A549 (cell line): ENCODE data around the gene VWC2. TPM values are rescaled to one million over a fixed set of nuclear protein-coding genes. Genes with fewer than 3 reads are reported as not detected.

ENCODE experiments used
- ATAC-seq, 2 experiments: fragments of 200-7000 bp in 1 of 2; fragments of >200 bp in 1 of 2; cut with Nextera tagmentation in 1 of 2; cut with Tn5 transposase in 1 of 2; 3 replicates each; pipeline versions ENCODE4 v1.8.0 to v1.9.1; 2018 to 2020; ENCODE audit warnings: mild to moderate bottlenecking in 1 of 2, moderate library complexity in 1 of 2
- CTCF ChIA-PET: fragments of 300-600 bp; sonication (Branson Sonifier 250); formaldehyde crosslinking; extraction: SDS; loops from one replicate; lab custom pipeline; 2021; ENCODE audit warnings: antibody characterized with exemption, inconsistent platforms; lab: Yijun Ruan, JAX
- POLR2A ChIA-PET: fragments of 350-600 bp; formaldehyde crosslinking; extraction: SDS; loops from one replicate; lab custom pipeline; 2021; ENCODE audit warnings: antibody characterized with exemption, inconsistent platforms; lab: Yijun Ruan, JAX
- DNase-seq, 2 experiments: peaks; one replicate each; pipeline versions ENCODE4 v3.0.0 to v3.0.0-alpha.2; 2011 to 2016; ENCODE audit warnings: low read depth in 1 of 2, low spot score in 1 of 2
- FAIRE-seq: peaks from 2 replicates; lab custom pipeline; 2011; peaks lifted over from hg19 to GRCh38; lab: Jason Lieb, UNC
- H3K27ac ChIP-seq, 2 experiments: fragments of >200 bp; sonication (Bioruptor Twin); formaldehyde crosslinking; 3 replicates each; pipeline ENCODE4 v1.5.1; 2016 to 2017
- H3K4me1 ChIP-seq: fragments of >200 bp; sonication (Bioruptor Twin); formaldehyde crosslinking; 3 replicates; pipeline ENCODE4 v1.6.1; 2016
- H3K4me2 ChIP-seq: fragments of >200 bp; sonication (Bioruptor Twin); formaldehyde crosslinking; 3 replicates; pipeline ENCODE4 v1.6.1; 2016
- H3K4me3 ChIP-seq: fragments of >200 bp; sonication (Bioruptor Twin); formaldehyde crosslinking; 3 replicates; pipeline ENCODE4 v1.5.1; 2016
- H3K9me3 ChIP-seq: fragments of >200 bp; sonication (Bioruptor Twin); formaldehyde crosslinking; 3 replicates; pipeline ENCODE4 v1.6.1; 2016
- BHLHE40 ChIP-seq: IDR thresholded peaks from 2 replicates; pipeline ENCODE4 v1.6.1; 2012; ENCODE audit warnings: low read depth, low read length, inconsistent platforms
- CBX2 ChIP-seq: fragments of 200-600 bp; sonication (generic); IDR thresholded peaks from 2 replicates; pipeline ENCODE4 v1.6.1; 2016; ENCODE audit warnings: low read depth, mild to moderate bottlenecking, borderline replicate concordance
- CEBPB ChIP-seq, 2 experiments: fragments of >200 bp in 1 of 2; sonication (Bioruptor Twin) in 1 of 2; formaldehyde crosslinking in 1 of 2; IDR thresholded peaks; 2 replicates each; pipeline ENCODE4 v1.6.1; 2012 to 2016
- EP300 ChIP-seq, 2 experiments: fragments of >200 bp; sonication (Bioruptor Twin); formaldehyde crosslinking; IDR thresholded peaks; 2 replicates in 1 of 2; 3 replicates in 1 of 2; pipeline ENCODE4 v1.6.1; 2016 to 2017
- FOSB ChIP-seq: fragments of 250-450 bp; sonication (Bioruptor Pico); IDR thresholded peaks from 2 replicates; pipeline ENCODE4 v1.5.0; 2020; ENCODE audit warnings: mild to moderate bottlenecking, moderate library complexity
- GATA3 ChIP-seq: IDR thresholded peaks from 2 replicates; pipeline ENCODE4 v1.6.1; 2012; ENCODE audit warnings: borderline replicate concordance
- JUN ChIP-seq, 2 experiments: fragments of >200 bp; sonication (Bioruptor Twin); formaldehyde crosslinking; IDR thresholded peaks; 2 replicates in 1 of 2; 3 replicates in 1 of 2; pipeline ENCODE4 v1.6.1; 2016 to 2017
- JUNB ChIP-seq: fragments of >200 bp; sonication (Bioruptor Twin); formaldehyde crosslinking; IDR thresholded peaks from 2 replicates; pipeline ENCODE4 v1.6.1; 2016
- MAFK ChIP-seq: fragments of 450-650 bp; IDR thresholded peaks from 2 replicates; pipeline ENCODE4 v1.6.1; 2014; ENCODE audit not compliant: partially characterized antibody
- NPAS2 ChIP-seq: fragments of 250-450 bp; sonication (Bioruptor Pico); IDR thresholded peaks from 2 replicates; pipeline ENCODE4 v1.8.0; 2022; ENCODE audit warnings: mild to moderate bottlenecking, moderate library complexity, borderline replicate concordance
- NR3C1 ChIP-seq: fragments of >200 bp; sonication (Bioruptor Twin); formaldehyde crosslinking; IDR thresholded peaks from 3 replicates; pipeline ENCODE4 v1.6.1; 2017
- POLR2A ChIP-seq: IDR thresholded peaks from 2 replicates; pipeline ENCODE4 v1.6.1; 2012; ENCODE audit warnings: mild to moderate bottlenecking, low read length
- POLR2AphosphoS2 ChIP-seq: conservative IDR thresholded peaks from 2 replicates; pipeline ENCODE4 v1.6.1; 2012; ENCODE audit warnings: low read length, improper control_type of control experiment, inconsistent platforms
- RCOR1 ChIP-seq: fragments of 150-350 bp; IDR thresholded peaks from 2 replicates; pipeline ENCODE4 v1.6.1; 2014; ENCODE audit warnings: antibody characterized with exemption, low read length, low read depth
- RFX5 ChIP-seq: fragments of 450-650 bp; IDR thresholded peaks from 2 replicates; pipeline ENCODE4 v1.7.1; 2014; ENCODE audit warnings: antibody characterized with exemption, mild to moderate bottlenecking, moderate library complexity
- SREBF2 ChIP-seq: fragments of 450-650 bp; IDR thresholded peaks from 2 replicates; pipeline ENCODE4 v1.6.1; 2014; ENCODE audit warnings: mild to moderate bottlenecking, moderate library complexity
- TP53 ChIP-seq: fragments of 250-450 bp; sonication (Bioruptor Pico); IDR thresholded peaks from 2 replicates; pipeline ENCODE4 v1.5.0; 2021; ENCODE audit warnings: mild to moderate bottlenecking, moderate library complexity
- ZFP36 ChIP-seq: fragments of 450-650 bp; IDR thresholded peaks from 2 replicates; pipeline ENCODE4 v1.6.1; 2014; ENCODE audit warnings: borderline replicate concordance; ENCODE audit not compliant: partially characterized antibody
- WGBS: methylation state at CpG from one replicate; pipeline ENCODE4 v1.1.6; 2017; ENCODE audit errors: missing lambda C conversion rate; 5-methylcytosine and 5-hydroxymethylcytosine counted together
- polyA plus RNA-seq, 4 experiments: library from polyadenylated mRNA; depleted of rRNA in 3 of 4; stranded (reverse); fragments of >200 nt; fragmentation: RNase III in 1 of 4; extraction: RNeasy Plus Mini Kit Qiagen cat#74134 plus additional on column Dnase treatment in 1 of 4; gene quantifications; 2 replicates in 3 of 4; 3 replicates in 1 of 4; pipeline ENCODE4 v1.2.3, GENCODE V29; 2011 to 2017
- TF ChIP-seq, protein P1 (sequence below): fragments of >200 bp; sonication (Bioruptor Twin); formaldehyde crosslinking; IDR thresholded peaks from 3 replicates; pipeline ENCODE4 v1.6.1; 2016
- TF ChIP-seq, protein P2 (sequence below): fragments of >200 bp; sonication (Bioruptor Twin); formaldehyde crosslinking; IDR thresholded peaks from 3 replicates; pipeline ENCODE4 v1.5.1; 2016
- TF ChIP-seq, protein P3 (sequence below): fragments of 200-600 bp; sonication (generic); IDR thresholded peaks from 2 replicates; pipeline ENCODE4 v1.6.1; 2016; ENCODE audit warnings: antibody characterized with exemption, mild to moderate bottlenecking, moderate library complexity
- TF ChIP-seq, protein P4 (sequence below): fragments of >200 bp; sonication (Bioruptor Twin); formaldehyde crosslinking; IDR thresholded peaks from 2 replicates; pipeline ENCODE4 v1.6.1; 2016
- TF ChIP-seq, protein P5 (sequence below): fragments of 450-650 bp; IDR thresholded peaks from 2 replicates; pipeline ENCODE4 v1.6.1; 2014; ENCODE audit warnings: antibody characterized with exemption

Gene VWC2
- polyA plus RNA-seq, 2 of the 4 experiments (the other 2 are of a cell fraction), result not detected

DNA sequence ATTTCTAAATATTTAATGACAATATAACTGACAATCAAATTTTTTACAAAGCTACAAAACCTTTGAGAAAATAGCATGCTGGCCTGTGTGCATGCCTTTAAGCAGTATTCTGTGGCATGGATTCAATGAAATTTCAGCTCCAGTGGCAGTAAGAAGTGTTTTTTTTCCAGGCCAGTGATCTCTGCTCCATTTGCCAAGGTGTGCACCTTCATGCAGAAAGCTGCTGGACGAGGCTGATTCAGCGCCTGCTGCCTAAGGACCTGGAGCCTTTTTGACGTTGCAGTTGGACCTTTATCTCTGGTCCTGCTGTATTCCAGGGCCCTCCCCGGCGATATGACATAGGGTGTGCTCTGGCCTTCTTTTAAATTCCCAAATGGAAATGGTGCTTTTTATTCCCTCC is 26.6 kb downstream of the VWC2 start:
- DNase-seq (no peak), ATAC-seq (no peak), FAIRE-seq (no peak)
- no peak overlapping the region for H3K4me2 ChIP-seq
- H3K4me1 ChIP-seq, result no peaks in the 10 kb centered on the region
- H3K27ac ChIP-seq, result no peak overlapping the region
- no peak overlapping the region for H3K4me3 ChIP-seq
- no peak for TF ChIP-seq GATA3
- no peak for TF ChIP-seq SREBF2
- no peak for TF ChIP-seq RFX5
- no peak for TF ChIP-seq CBX2
- TF ChIP-seq, protein P1, sequence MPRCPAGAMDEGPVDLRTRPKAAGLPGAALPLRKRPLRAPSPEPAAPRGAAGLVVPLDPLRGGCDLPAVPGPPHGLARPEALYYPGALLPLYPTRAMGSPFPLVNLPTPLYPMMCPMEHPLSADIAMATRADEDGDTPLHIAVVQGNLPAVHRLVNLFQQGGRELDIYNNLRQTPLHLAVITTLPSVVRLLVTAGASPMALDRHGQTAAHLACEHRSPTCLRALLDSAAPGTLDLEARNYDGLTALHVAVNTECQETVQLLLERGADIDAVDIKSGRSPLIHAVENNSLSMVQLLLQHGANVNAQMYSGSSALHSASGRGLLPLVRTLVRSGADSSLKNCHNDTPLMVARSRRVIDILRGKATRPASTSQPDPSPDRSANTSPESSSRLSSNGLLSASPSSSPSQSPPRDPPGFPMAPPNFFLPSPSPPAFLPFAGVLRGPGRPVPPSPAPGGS, result no peak
- ChIA-PET CTCF (no interaction called here), POLR2A (no interaction called here)
- H3K9me3 ChIP-seq, result no peaks in the 10 kb centered on the region
- WGBS, result 14% methylated on average over 5 of the region's 5 CpGs

DNA sequence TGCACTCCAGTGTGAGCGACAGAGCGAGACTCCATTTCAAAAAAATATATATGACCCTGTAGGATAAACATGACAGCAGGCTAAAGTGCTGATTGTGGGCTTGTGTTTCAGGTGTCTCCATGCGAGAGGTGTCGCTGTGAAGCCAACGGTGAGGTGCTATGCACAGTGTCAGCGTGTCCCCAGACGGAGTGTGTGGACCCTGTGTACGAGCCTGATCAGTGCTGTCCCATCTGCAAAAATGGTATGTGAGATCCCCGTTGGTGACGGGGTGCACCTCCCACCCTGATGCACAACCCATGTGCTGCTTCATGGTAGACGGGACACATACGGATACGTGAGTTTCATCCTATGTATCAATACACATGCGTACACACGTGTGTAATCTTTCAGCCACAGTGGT is 29.2 kb downstream of the VWC2 start:
- FAIRE-seq, result no peak
- ChIA-PET POLR2A (no interaction called here), CTCF (no interaction called here)
- TF ChIP-seq RCOR1, result no peak
- no peak for TF ChIP-seq MAFK
- TF ChIP-seq NPAS2 (CRISPR knock-in tag), result no peak
- Histone ChIP-seq H3K4me2 (no peak overlapping the region), H3K9me3 (no peaks in the 10 kb centered on the region), H3K27ac (no peak overlapping the region), H3K4me1 (no peaks in the 10 kb centered on the region), H3K4me3 (no peak overlapping the region)
- ATAC-seq, result no peak
- DNase-seq, result no peak
- 44% methylated on average over 15 of the region's 15 CpGs for WGBS

DNA sequence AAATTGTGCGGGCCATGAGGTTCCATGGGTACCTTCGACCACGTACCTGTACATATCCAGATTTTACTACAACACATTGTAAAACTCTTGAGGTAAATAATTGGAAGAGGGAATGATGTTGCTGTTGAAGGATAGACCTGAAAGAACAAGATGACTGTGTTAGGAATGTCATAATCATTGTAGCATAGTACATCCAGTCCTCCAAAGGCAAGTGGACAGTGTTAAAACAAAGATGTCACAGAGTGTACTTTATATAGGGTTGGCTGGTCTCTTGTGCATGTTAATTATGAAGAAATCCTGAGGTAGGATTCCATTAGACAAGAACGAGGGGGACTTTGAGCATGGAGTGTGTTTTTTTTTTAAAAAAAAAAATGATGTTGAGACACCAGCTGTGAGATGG is 30.4 kb downstream of the VWC2 start:
- Histone ChIP-seq H3K27ac (no peak overlapping the region), H3K4me2 (no peak overlapping the region), H3K4me1 (no peaks in the 10 kb centered on the region), H3K4me3 (no peak overlapping the region), H3K9me3 (no peaks in the 10 kb centered on the region)
- WGBS, result 27% methylated on average over 4 of the region's 4 CpGs
- ChIA-PET CTCF (no interaction called here), POLR2A (no interaction called here)
- no peak for DNase-seq
- no peak for ATAC-seq
- TF ChIP-seq SREBF2, result no peak
- TF ChIP-seq CEBPB (IDR thresholded peaks at IDR 0.05), result no peak
- TF ChIP-seq, protein P2, sequence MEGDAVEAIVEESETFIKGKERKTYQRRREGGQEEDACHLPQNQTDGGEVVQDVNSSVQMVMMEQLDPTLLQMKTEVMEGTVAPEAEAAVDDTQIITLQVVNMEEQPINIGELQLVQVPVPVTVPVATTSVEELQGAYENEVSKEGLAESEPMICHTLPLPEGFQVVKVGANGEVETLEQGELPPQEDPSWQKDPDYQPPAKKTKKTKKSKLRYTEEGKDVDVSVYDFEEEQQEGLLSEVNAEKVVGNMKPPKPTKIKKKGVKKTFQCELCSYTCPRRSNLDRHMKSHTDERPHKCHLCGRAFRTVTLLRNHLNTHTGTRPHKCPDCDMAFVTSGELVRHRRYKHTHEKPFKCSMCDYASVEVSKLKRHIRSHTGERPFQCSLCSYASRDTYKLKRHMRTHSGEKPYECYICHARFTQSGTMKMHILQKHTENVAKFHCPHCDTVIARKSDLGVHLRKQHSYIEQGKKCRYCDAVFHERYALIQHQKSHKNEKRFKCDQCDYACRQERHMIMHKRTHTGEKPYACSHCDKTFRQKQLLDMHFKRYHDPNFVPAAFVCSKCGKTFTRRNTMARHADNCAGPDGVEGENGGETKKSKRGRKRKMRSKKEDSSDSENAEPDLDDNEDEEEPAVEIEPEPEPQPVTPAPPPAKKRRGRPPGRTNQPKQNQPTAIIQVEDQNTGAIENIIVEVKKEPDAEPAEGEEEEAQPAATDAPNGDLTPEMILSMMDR, result no peak
- TF ChIP-seq RFX5, result no peak
- TF ChIP-seq JUNB, result no peak
- TF ChIP-seq POLR2AphosphoS2, result no peak
- no peak for TF ChIP-seq TP53 (CRISPR knock-in tag)
- TF ChIP-seq, protein P3, sequence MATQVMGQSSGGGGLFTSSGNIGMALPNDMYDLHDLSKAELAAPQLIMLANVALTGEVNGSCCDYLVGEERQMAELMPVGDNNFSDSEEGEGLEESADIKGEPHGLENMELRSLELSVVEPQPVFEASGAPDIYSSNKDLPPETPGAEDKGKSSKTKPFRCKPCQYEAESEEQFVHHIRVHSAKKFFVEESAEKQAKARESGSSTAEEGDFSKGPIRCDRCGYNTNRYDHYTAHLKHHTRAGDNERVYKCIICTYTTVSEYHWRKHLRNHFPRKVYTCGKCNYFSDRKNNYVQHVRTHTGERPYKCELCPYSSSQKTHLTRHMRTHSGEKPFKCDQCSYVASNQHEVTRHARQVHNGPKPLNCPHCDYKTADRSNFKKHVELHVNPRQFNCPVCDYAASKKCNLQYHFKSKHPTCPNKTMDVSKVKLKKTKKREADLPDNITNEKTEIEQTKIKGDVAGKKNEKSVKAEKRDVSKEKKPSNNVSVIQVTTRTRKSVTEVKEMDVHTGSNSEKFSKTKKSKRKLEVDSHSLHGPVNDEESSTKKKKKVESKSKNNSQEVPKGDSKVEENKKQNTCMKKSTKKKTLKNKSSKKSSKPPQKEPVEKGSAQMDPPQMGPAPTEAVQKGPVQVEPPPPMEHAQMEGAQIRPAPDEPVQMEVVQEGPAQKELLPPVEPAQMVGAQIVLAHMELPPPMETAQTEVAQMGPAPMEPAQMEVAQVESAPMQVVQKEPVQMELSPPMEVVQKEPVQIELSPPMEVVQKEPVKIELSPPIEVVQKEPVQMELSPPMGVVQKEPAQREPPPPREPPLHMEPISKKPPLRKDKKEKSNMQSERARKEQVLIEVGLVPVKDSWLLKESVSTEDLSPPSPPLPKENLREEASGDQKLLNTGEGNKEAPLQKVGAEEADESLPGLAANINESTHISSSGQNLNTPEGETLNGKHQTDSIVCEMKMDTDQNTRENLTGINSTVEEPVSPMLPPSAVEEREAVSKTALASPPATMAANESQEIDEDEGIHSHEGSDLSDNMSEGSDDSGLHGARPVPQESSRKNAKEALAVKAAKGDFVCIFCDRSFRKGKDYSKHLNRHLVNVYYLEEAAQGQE, result no peak
- no peak for TF ChIP-seq ZFP36
- TF ChIP-seq, protein P4, sequence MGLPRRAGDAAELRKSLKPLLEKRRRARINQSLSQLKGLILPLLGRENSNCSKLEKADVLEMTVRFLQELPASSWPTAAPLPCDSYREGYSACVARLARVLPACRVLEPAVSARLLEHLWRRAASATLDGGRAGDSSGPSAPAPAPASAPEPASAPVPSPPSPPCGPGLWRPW, result no peak
- no peak for TF ChIP-seq BHLHE40
- TF ChIP-seq POLR2A, result no peak
- TF ChIP-seq FOSB (CRISPR knock-in tag), result no peak
- no peak for TF ChIP-seq EP300 (IDR thresholded peaks at IDR 0.05)
- TF ChIP-seq JUN (IDR thresholded peaks at IDR 0.05), result no peak
- TF ChIP-seq, protein P5, sequence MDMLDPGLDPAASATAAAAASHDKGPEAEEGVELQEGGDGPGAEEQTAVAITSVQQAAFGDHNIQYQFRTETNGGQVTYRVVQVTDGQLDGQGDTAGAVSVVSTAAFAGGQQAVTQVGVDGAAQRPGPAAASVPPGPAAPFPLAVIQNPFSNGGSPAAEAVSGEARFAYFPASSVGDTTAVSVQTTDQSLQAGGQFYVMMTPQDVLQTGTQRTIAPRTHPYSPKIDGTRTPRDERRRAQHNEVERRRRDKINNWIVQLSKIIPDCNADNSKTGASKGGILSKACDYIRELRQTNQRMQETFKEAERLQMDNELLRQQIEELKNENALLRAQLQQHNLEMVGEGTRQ, result no peak
- TF ChIP-seq NR3C1, result no peak
- FAIRE-seq, result no peak
